ENCODE measurements around the gene NEK11.
A peak's percentile ranks its signal among the peaks of the same experiment; 100 is the strongest.
"Not testable (repeated sequence)": the region's sequence is repeated elsewhere in the genome, so short reads cannot be mapped to it uniquely, and the experiment has no call there.

The NEK11 gene

GRCh38 chr3:131026321-131027151, at the start of gene NEK11, which contains the start of gene ASTE1:
TSS of gene NEK11 (plus strand) at chr3:131026877. CDS start at chr3:131029709, 2,832 bp downstream.
TSS of gene ASTE1 (minus strand) at chr3:131026825. CDS start at chr3:131025306, 1,519 bp downstream.
- peak; percentile 93 for DNase-seq

GRCh38 chr3:130979117-130979516, 47.6 kb upstream of the NEK11 start:
- no peak for DNase-seq

- DNase-seq: no peak
These were observed 45.2 kb upstream of the NEK11 start for GRCh38 chr3:130981469-130981868.

- DNase-seq: no peak
These were observed 36.4 kb upstream of the NEK11 start for GRCh38 chr3:130990282-130990681.

GRCh38 chr3:130991126-130991525, 35.6 kb upstream of the NEK11 start:
- no peak for DNase-seq

- DNase-seq: no peak
These were observed 34.3 kb upstream of the NEK11 start for GRCh38 chr3:130992344-130992743.

GRCh38 chr3:130997289-130997688, 29.4 kb upstream of the NEK11 start:
- DNase-seq: no peak

GRCh38 chr3:131001071-131001470, 25.6 kb upstream of the NEK11 start:
- DNase-seq: no peak

- DNase-seq: no peak
These were observed 22.1 kb upstream of the NEK11 start for GRCh38 chr3:131004603-131005002.

GRCh38 chr3:131007256-131007655, 19.4 kb upstream of the NEK11 start:
- DNase-seq: no peak

- no peak for DNase-seq
These were observed 18.9 kb upstream of the NEK11 start for GRCh38 chr3:131007782-131008181.

GRCh38 chr3:131008326-131008725, 18.4 kb upstream of the NEK11 start:
- no peak for DNase-seq

GRCh38 chr3:131009698-131010097, 17.0 kb upstream of the NEK11 start:
- DNase-seq: no peak

GRCh38 chr3:131018970-131019369, 7.7 kb upstream of the NEK11 start:
- DNase-seq: no peak

GRCh38 chr3:131020122-131020693, 6.5 kb upstream of the NEK11 start:
- DNase-seq: no peak

- DNase-seq: no peak
These were observed 1.1 kb upstream of the NEK11 start for GRCh38 chr3:131025539-131025938.

GRCh38 chr3:131028844-131029243, 2.2 kb downstream of the NEK11 start:
- no peak for DNase-seq

- DNase-seq: no peak
These were observed 5.0 kb downstream of the NEK11 start for GRCh38 chr3:131031660-131032059.

- no peak for DNase-seq
These were observed 6.9 kb downstream of the NEK11 start for GRCh38 chr3:131033480-131034080.

- no peak for DNase-seq
These were observed 9.6 kb downstream of the NEK11 start for GRCh38 chr3:131036200-131036816.

- no peak for DNase-seq
These were observed 10.3 kb downstream of the NEK11 start for GRCh38 chr3:131036986-131037385.

GRCh38 chr3:131038326-131038725, 11.6 kb downstream of the NEK11 start:
- no peak for DNase-seq

- DNase-seq: not testable (repeated sequence)
These were observed 15.8 kb downstream of the NEK11 start for GRCh38 chr3:131042271-131042985.
